GM21528 (cell line): ENCODE measurements around the gene ADCY9.
"Not testable (repeated sequence)": the region's sequence is repeated elsewhere in the genome, so short reads cannot be mapped to it uniquely, and the experiment has no call there.

Experiments
- ATAC-seq: cut with Tn5 transposase; IDR thresholded peaks from one replicate; pipeline ENCODE4 v1.9.1; 2021; ENCODE audit warnings: mild to moderate bottlenecking, moderate library complexity; ENCODE audit not compliant: unreplicated experiment, low FRiP score

Gene ADCY9

DNA sequence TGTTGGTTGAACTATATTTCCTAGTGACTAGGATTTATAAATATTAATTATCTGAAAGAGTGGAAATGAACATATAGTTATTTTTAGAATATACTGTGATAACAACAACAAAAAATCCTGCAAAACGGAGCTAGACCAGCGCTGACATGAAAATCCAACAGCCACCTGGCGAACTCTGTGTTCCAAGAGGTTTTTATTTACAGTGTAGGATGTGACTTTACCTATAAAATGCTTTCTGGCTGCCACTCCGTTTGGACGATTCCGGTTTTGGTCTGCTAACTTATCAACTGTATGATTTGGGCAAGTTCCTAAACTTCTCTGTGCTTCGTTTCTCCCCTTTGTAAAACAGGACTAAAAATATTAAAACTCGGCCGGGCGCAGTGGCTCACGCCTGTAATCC lies 73.7 kb downstream of the ADCY9 start:
- no peak for ATAC-seq

DNA sequence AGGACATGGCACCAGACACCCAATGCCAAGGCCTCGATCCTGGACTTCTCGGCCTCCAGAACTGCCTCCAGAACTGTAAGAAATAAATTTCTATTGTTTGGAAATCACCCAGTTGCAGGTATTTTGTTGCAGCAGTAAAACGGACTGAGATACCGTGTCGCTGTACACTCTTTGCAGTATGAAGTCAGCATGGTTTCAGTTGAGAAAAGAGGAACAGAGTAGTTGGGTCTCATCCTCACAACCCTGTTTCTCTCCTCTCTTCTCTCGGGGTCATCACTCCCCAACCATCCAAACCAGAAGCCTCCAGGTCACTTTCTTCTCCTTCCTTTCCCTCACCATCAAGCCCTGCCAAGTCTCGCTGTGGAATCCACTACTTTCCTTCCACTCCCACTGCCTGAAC lies 77.8 kb downstream of the ADCY9 start:
- no peak for ATAC-seq

DNA sequence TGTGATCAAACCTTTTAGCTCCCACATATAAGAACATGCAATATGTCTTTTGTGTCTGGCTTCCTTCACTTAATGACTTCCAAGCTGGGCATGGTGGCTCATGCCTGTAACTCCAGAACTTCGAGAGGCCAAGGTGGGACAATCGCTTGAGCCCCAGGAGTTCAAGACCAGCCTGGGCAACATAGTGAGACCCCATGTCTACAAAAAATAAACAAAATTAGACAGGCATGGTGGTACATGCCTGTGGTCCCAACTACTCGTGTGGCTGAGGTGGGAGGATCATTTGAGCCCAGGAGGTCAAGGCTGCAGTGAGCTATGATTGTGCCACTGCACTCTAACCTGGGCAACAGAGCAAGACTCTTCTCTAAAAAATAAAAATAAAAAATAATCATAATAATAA lies 79.3 kb downstream of the ADCY9 start:
- ATAC-seq: not testable (repeated sequence)

DNA sequence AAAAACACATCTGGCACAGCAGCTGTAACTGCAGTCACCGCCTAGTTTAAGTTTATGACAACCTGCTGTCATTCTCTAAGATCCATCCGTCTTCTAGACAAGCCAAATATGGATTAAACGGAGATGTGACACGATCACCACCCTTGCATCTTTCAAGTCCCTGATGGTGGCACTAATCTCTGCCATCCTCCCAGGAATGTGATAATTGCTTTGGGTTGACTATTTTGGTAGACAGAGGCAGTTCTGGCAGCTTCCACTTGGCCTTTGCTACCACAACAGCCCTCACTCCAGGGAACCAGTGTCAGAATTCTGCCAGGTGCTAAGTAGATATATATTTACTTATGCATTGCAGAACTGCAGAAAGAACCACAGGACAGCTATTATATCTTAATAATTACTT lies 81.3 kb downstream of the ADCY9 start:
- no peak for ATAC-seq

DNA sequence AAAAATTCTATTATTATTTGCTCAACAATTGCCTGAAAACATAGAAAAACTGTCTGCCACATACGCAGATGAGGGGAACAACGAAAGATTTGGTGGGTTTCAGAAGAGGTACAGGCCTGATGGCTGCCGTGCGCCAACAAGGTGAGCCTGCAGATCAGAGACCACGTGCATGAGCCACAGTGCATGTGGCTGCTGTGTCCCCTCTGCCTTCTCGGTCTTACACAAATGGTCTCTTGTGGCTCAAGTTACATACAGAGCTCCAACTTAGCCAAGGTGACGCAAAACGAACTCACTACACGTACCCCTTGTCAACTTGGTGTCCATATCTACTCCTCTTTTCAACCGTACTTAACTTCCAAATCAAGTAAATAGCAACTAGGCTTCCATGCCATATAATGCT lies 82.3 kb downstream of the ADCY9 start:
- no peak for ATAC-seq

DNA sequence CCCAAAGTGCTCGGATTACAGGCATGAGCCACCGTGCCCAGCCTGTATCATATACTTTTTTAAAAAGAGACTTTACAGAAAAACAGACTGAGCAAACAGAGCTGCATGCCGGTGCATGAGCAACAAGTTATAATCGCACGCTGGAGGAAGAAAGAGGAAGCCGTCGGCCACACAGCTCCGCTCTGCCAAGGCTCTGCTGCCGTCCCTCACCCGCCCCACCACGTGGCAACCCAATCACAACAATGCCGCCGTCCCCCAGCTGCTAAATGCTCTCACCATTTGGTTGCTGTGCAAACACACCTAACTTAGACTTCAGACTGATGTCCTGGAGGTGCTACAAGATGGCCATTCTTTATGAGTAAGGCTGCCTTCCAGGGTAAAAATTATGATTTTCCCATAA lies 83.5 kb downstream of the ADCY9 start:
- no peak for ATAC-seq

DNA sequence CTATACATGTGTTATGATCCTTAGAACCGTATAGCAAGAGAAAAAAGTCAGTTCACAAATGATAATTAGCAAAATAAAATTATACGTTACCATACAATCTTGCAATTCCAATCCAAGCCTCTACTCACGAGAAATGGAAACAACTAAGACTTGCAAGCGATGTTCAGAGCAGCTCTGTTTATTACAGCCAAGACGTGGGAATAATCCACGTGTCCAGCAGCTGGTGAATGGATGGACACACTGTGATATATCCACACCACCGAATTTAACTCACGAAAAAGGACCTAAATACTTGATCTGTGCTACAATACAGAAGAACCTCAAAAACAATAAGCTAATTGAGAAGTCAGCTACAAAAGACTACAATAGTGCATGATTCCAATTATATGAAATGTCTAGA lies 88.1 kb downstream of the ADCY9 start:
- ATAC-seq: no peak

DNA sequence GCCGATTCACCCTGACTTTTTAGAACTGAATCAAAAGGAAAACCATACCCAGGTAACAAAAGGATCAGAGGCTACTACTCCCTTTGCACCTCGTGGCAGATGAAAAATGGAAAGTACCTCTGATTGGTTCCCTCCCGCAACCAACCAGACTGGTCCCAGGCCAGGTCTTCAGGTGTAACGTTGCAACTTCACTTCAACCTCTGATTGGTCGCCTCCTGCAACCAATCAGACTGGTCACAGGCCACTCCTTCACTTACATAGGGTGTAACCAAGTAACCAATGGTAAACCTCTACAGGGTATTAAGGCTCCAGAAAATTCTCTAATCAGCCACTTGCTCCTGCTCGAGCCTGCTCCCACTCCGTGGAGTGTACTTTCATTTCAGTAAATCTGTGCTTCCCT lies 89.4 kb downstream of the ADCY9 start:
- ATAC-seq: no peak

DNA sequence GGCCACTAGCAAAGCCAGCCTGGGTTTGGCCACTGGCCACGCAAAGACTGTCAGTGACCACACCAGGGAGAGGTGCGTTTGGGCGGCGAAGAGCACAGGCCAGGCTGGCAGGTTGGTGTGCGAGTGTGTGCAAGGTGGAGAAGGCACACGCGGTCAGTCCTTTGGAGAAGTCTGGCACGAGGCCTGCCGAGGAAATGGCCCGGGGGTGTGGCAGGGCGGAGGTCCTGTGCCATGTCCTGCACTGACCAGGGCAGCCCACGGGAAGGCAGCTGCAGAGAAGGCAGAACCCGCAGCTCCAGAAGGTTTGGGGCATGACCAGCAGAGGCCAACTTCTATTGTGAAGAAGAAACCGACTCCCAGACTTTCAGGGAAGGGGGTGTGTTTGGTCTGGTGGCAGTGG lies 90.8 kb downstream of the ADCY9 start:
- no peak for ATAC-seq

DNA sequence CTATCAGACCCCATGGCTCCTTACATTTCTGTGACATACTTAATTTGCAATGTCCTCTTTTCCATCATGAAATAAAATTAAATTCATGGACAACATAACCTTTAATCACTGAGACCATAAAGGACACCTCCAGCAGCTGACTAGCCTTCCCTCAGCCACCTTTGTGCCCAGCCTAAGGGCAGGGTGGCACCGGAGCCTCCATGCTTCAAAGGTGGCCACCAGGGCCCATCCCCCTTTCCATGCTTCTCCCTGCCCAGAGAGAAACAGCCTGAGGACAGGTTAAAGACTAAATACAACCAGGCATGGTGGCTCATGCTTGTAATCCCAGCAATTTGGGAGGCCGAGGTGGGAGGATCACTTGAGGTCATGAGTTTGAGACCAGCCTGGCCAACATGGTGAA lies 94.3 kb downstream of the ADCY9 start:
- ATAC-seq: no peak

DNA sequence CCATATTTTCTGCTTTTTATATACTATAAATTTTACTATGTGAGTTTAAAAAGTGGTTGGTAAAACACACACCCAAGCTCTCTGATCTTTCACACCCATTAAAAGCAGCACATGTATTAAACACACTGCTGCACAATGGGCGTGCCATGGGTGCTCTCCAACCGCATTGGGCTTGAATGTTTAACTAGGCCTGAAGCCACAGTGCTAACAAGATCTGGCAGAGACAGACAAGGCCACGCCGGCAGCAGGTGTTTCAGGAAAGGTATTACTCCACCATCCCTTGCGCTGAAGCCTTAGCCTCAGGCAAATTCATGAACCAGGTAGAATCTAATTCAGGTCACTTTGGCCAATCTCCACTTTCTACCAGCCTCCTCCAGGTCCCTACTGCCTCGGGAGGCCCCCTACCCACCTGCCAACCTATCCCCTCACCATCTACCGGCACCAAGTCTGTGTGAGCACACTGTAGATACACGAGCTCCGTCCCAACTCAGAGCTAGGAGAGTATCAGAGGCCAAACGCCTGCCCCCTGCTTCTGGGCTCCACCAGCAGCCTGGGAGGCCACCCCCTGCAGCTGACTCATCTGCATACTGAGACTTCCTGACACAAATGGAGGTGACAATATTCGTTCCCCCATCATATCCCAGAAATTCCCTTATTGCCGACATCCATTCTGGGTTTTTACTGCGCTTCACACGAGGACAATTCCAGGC lies 95.0 kb downstream of the ADCY9 start:
- ATAC-seq: no peak

DNA sequence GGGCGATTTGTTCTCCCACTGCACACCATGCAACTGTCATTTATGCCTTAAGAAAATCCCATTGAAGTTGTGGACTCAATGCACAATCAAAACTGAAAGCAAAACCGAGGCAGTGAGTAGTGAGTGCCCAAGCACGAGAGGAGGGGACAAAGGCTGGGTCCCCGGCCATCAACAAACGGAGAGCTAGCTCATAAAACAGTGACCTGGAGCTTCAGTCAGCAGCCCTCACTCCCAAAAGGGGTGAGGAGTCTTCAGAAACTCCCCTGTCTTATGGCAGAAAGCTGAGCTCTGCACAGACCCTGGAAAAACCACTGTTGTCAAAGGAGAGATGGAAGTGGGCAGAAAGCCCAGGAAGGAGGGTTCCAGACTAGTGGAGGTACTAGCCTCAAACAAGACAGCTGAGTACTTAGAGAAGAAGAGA lies 96.9 kb downstream of the ADCY9 start:
- no peak for ATAC-seq

DNA sequence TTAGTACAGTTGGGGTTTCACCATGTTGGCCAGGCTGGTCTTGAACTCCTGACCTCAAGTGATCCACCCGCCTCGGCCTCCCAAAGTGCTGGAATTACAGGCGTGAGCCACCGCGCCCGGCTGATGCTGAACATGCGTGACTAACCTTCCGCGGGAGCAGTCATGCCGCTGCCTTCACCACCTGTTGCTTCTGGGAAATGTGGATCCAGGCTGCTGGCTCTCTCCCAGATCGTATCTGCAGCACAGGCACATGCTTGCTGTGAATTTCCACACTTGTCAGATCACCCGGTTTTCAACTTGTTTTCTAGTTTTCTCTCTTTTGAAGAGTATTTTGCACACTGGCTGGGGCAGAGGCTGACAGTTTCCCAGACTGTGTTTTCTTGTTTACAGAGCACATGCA lies 97.9 kb downstream of the ADCY9 start:
- ATAC-seq: no peak

DNA sequence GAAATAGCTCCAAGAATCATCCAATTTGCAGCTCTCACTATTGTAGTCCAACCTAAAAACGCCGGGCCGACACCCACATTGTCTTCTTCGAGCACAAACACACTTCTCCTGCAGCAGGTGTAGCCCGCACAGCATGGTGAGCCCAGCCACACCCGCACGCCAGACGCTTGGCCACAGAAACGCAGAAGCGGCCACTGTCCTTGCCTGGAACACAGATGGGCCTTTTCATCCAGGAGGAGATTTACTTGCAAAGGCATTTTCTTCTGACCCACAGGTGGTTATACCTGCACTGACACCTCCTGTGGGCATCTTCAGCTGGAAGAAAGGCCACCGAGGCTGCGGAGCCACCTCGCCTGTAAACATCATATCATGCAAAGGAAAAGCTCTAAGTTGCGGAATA lies 98.4 kb downstream of the ADCY9 start:
- no peak for ATAC-seq

DNA sequence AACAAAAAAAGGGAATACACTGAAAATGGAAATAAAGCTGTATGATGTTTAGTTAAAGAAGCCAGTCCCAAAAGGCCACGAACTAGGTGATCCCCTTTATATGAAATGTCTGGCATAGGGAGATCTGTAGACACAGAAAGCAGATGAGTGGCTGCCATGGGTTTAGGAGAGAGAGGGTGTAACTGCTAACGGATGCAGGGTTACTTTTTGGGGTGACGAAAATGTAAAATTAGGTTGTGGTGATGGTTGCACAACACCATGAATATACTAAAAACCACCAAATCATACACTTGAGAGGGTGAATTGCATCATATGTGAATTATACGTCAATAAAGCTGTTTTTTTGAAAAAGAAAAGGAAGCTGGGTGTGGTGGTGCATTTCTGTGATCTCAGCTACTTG lies 99.6 kb downstream of the ADCY9 start:
- ATAC-seq: no peak

DNA sequence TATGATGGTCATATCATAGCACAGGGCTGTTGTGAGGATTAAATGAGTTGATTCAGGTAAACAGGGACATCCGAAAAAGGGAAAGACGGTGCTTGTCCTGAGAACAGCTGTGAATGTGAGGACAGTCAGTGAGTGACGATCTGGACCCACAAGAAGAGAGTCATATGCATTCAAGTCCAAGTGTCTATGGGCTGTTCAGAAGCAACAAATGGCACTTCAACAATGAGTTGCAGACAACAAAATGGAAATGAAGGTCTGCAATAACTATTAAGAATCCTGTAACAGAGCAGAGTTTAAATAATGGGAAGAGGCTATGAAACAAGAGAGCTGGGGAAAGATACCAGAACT lies 100.3 kb downstream of the ADCY9 start:
- no peak for ATAC-seq

DNA sequence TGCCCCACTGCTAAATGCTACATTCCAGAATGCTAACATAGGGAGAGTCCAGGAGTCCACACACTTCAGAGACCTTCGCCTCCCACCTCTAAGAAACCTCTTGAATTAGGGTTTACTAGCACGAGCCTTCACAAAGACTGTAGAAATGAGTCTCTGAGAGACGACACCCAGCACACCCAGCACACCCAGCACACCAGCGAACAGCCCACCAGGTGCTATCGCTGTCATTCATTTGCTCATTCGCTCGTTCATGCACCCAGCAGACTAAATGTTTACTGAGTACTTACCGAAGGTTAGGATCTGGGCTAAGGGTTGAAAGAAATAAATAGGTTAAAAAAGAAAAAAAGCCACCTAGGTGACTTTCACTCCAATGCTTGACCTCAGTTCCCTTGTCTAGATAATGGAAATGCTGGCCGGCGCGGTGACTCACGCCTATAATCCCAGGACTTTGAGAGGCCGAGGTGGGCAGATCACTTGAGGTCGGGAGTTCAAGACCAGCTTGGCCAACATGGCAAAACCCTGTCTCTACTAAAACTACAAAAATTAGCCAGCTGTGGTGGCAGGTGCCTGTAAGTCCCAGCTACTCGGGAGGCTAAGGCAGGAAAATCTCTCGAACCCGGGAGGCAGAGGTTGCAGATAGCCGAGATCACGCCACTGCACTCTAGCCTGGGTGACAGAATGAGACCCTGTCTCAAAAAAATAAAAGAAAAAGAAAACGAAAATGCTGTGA lies 100.8 kb downstream of the ADCY9 start:
- ATAC-seq: no peak

DNA sequence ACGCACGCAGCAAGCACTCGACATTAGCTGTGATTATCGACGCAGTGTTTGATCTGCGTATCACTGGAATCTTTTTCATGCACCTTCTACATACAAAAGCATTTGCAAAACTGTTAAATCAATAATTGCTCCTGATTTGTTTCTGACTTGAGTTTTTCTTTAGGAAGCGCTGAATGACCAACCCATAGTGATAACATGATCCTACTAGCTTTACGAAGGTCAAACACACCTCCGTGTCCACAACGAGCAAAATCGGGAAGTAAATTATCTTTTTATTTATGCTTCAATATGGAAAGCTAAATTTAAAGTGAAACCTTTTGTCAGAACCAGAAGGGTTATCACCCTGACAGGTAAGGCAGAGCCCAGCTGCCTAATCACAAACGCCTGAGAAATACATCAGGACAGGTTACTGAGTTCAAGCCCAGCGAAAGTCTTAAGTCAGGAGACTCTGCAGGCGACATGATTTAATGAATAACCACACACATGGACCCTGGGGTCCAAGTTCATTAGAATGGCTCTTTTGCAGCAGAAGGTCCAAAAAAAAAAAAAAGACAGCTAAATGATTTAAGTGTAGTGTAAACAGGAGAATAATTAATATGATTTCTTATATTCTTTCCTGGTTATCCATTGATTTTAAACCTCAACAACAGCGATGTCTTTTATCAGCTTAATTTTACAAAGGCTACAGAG lies 104.2 kb downstream of the ADCY9 start:
- ATAC-seq: no peak

DNA sequence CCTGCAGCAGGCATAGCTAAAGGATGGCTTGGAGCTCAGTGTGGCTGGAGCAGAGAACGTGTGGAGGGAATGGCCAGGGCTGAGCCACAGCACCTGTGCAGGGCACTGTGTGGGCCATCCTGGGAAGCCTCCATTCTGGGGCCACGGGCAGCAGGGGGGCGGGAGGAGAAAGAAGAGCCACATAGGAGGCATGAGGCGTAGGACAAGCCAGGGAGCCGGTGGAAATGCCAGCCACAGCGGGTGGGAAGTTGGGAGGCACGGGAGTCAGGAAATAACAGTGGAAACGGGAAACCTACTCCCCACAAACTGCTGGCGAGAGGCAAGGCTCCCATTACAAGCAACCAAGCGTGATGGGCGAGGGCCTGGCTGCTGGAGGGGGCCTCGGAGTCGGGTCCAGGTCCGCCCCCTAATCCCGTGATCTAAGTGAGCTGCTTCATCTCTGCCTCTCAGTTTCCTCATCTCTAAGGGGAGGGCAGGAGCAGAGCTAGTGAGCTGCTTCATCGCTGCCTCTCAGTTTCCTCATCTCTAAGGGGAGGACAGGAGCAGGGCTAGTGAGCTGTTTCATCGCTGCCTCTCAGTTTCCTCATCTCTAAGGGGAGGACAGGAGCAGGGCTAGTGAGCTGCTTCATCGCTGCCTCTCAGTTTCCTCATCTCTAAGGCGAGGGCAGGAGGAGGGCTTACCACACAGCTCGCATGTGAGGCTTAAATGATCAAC lies 104.9 kb downstream of the ADCY9 start:
- ATAC-seq: no peak

DNA sequence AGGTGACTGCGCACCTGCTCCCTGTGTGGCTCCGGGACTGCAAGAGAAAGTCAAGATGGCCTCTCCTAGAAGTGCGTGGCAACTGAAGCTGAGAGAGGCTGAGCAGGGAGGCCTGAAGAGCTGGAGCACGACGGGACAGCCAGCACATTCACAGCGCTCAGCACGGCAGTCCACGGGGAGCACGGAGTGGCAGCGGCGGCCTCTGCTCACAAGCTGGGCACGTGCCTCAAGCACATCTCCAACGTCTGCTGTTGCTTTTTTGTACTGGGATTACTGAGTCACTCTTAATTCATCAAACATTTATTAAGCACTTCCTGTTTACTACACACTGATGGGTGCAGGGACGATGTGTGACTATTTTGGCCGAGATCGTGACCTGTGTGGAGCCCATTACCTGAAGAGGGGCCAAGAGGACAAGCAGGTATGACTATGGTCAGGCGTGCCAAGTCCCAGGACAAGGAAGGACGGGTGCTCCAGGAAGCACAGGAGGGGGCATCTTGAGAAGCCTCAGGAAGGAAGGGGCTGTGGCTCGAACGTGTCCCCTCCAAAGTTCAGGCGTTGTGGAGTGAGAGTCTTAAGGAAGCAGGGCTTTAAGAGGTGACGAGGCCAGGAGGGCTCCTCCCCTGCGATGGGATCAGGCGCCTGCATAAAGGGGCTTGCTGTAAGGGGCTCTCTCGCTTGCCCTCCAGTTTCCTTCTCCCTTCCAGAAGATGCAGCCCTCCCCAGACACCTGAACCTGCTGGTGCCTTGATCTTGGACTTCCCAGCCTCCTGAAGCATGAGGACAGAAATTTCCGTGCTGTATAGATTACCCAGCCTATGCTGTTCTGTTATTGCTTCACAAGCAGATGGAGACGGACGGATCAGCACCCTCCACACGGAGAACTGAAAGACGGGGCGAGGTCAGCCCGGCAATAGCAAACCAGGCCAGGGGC lies 105.8 kb downstream of the ADCY9 start:
- no peak for ATAC-seq
